HEK293T (cell line): ENCODE measurements around the gene TTC12.

ENCODE experiments used
- ELF4 ChIP-seq: fragments of 450-650 bp; IDR thresholded peaks from 2 replicates; pipeline ENCODE4 v1.6.1; 2017; ENCODE audit warnings: antibody characterized with exemption
- FOXM1 ChIP-seq: fragments of 450-650 bp; IDR thresholded peaks from 2 replicates; pipeline ENCODE4 v1.6.1; 2017; ENCODE audit warnings: mild to moderate bottlenecking, borderline replicate concordance
- HDGF ChIP-seq: fragments of 450-650 bp; IDR thresholded peaks from 2 replicates; pipeline ENCODE4 v1.6.1; 2017; ENCODE audit warnings: antibody characterized with exemption, borderline replicate concordance
- LEF1 ChIP-seq: fragments of 450-650 bp; IDR thresholded peaks from 2 replicates; pipeline ENCODE4 v1.6.1; 2017; ENCODE audit warnings: mild to moderate bottlenecking, borderline replicate concordance

- TF ChIP-seq HDGF = no peak
- TF ChIP-seq FOXM1 = no peak
- TF ChIP-seq ELF4 = no peak
- TF ChIP-seq LEF1 = no peak
Observed at GRCh38 chr11:113289431-113290187, 24.8 kb upstream of the TTC12 start.
